Astrocyte of the cerebellum (primary cell): ENCODE data around the gene SSMEM1.

Source experiments
- DNase-seq: peaks from one replicate; pipeline ENCODE4 v3.0.0-alpha.2; 2011; ENCODE audit warnings: low read depth
- H3K4me3 ChIP-seq: 2 replicates; pipeline ENCODE4 v1.5.1; 2011; ENCODE audit warnings: mild to moderate bottlenecking, low read depth, low read length, moderate library complexity
- CTCF ChIP-seq: IDR thresholded peaks from 2 replicates; pipeline ENCODE4 v1.5.1; 2012; ENCODE audit warnings: low read length, low read depth, moderate library complexity, mild to moderate bottlenecking; ENCODE audit errors: missing control alignments
- in situ Hi-C: cut with HindIII; loops from 2 replicates; pipeline ENCODE4 v1.10.0; 2017; ENCODE audit warnings: low sequenced_read_pairs

SSMEM1 gene, protein sequence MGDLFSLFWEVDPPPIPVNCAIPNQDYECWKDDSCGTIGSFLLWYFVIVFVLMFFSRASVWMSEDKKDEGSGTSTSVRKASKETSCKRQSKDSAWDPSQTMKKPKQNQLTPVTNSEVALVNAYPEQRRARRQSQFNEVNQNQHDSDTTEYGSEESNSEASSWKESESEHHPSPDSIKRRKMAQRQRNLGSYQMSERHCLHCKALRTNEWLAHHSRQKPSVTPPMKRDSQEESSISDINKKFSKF

GRCh38 chr7:130207642-130208041, at the start of gene SSMEM1:
Gene SSMEM1, plus strand, starts transcription at chr7:130207860. Its CDS starts 51 bp downstream, at chr7:130207911.
- no peak for DNase-seq
- H3K4me3 ChIP-seq, result no peak within 1 kb of the TSS
- in situ Hi-C loops, result no loop called here
- TF ChIP-seq CTCF, result no peak

GRCh38 chr7:130160023-130160422, 47.6 kb upstream of the SSMEM1 start:
- no peak for TF ChIP-seq CTCF
- in situ Hi-C loops, result no loop called here
- no peak overlapping the region for H3K4me3 ChIP-seq
- DNase-seq, result no peak

DNA sequence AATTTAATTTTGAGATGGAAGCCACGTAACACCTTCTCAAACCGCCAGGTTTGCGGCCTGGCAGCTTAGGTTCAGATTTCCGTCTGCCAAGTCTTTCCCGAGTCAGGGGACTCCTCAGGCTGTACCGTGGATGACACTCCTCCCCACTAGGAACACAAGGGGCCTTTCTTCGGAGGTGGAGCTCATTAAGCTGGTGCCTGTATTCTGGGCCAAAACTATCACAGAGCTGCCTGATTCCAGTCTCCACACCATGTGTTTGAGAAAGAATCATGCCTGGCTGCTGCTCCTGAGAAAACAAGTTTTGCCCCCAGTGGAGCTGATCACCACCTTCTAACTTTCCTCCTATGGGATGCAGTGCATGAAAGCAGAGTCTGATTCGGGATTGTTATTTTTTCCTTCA, 47.2 kb upstream of the SSMEM1 start:
- no peak overlapping the region for H3K4me3 ChIP-seq
- DNase-seq, result no peak
- in situ Hi-C loops, result no loop called here
- no peak for TF ChIP-seq CTCF

DNA sequence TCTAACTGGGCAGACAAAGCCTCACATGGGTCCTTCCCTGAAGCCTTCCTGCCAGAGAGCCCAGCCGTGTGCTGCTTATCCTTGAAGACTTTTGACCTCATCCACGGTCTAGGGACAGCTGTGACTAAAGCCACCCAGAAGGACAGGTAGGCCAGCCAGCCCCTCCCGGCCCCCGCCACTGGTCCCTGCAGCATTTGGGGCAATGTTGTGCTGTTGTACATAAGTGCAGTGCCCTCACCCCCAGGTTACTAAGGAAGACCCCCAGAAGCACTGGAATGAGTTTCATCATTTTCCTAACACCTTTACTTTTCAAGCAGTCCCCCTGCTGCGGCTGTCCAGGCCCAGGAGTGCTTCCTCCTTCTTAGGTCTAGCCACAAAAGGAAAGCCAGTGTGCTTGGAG, 45.5 kb upstream of the SSMEM1 start:
- TF ChIP-seq CTCF, result no peak
- no peak overlapping the region for H3K4me3 ChIP-seq
- in situ Hi-C loops, result no loop called here

DNA sequence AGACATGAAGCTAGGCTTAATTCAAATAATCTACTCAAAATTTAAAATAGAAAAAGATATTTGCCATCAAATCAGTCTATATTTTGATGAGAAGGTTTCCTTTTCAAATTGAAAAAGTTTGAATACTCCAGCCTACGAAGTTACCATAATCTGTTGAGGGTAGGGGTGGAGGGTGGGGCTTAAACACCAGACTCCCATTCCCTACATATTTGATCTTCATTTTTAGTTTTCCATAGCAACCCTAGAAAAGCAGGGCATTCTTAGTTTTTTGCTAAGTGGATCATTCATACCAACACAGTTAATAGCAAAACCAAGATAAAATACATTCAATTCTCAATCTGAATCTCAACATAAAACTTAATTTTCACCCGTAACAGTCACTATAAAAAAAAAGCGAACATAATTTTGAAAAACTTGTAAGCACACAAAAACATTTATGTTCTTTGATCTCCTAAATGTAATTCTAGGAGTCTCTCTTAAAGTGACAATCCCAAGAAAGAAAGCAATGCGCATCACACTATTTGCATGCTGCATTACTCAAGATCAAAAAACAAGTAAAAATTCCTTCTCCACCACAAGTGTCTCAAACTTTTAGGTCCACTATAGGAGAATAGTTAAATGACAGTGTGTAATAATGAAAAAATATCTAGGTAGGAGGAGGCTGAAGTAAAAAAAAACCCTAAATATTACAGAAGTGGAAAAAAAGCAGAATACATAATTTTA, 33.3 kb upstream of the SSMEM1 start:
- in situ Hi-C loops, result no loop called here
- no peak for TF ChIP-seq CTCF
- DNase-seq, result no peak
- H3K4me3 ChIP-seq, result no peak overlapping the region

More for the DNA sequence above, 45.5 kb upstream of the SSMEM1 start:
- no peak for DNase-seq

- TF ChIP-seq CTCF, result no peak
- H3K4me3 ChIP-seq, result no peak overlapping the region
- in situ Hi-C loops, result no loop called here
- DNase-seq, result no peak
Measured at GRCh38 chr7:130178251-130178650, 29.4 kb upstream of the SSMEM1 start.
